Sigmoid colon (tissue), 7 donors: ENCODE measurements around the gene TMPO. TPM values are rescaled to one million over a fixed set of nuclear protein-coding genes. Genes with fewer than 3 reads are reported as not detected.

Experiments used
- DNase-seq: peaks from one replicate; pipeline ENCODE4 v3.0.0-alpha.2; 2019
- H3K27ac ChIP-seq, 4 donors: fragments of 200-600 bp; sonication (generic); one replicate each; pipeline ENCODE4 v1.5.1; 2016 to 2019; ENCODE audit warnings: mild to moderate bottlenecking in 1 of 4
- H3K27me3 ChIP-seq, 3 donors: fragments of 200-600 bp; sonication (generic); one replicate each; pipeline ENCODE4 v1.5.1; 2019; ENCODE audit warnings: mild to moderate bottlenecking in 1 of 3
- H3K36me3 ChIP-seq, 4 donors: fragments of 200-600 bp; sonication (generic); one replicate each; pipeline ENCODE4 v1.5.1; 2016 to 2019
- H3K4me1 ChIP-seq, 4 donors: fragments of 200-600 bp; sonication (generic); one replicate each; pipeline ENCODE4 v1.5.1; 2017 to 2019
- H3K4me3 ChIP-seq, 4 donors: fragments of 200-600 bp; sonication (generic); one replicate each; pipeline ENCODE4 v1.5.1; 2017 to 2019; ENCODE audit warnings: mild to moderate bottlenecking in 2 of 4, moderate library complexity in 1 of 4
- H3K9me3 ChIP-seq, 4 donors: fragments of 200-600 bp in 3 of 4; sonication (generic) in 3 of 4; one replicate each; pipeline versions ENCODE4 v1.5.1 to v1.6.1; 2013 to 2019
- CTCF ChIP-seq, 4 experiments: fragments of 450-650 bp in 3 of 4; fragments of 200-600 bp in 1 of 4; IDR thresholded peaks; one replicate each; pipeline ENCODE4 v1.5.1; 2016 to 2019; ENCODE audit warnings: antibody characterized with exemption in 4 of 4, mild to moderate bottlenecking in 3 of 4, moderate library complexity in 2 of 4
- EP300 ChIP-seq, 4 donors: sonication (generic); formaldehyde crosslinking; IDR thresholded peaks; one replicate each; pipeline ENCODE4 v1.6.1; 2017; ENCODE audit warnings: antibody characterized with exemption in 4 of 4
- POLR2A ChIP-seq, 2 donors: fragments of 450-650 bp; IDR thresholded peaks; one replicate each; pipeline ENCODE4 v1.6.1; 2016; ENCODE audit warnings: antibody characterized with exemption in 2 of 2, mild to moderate bottlenecking in 2 of 2, moderate library complexity in 2 of 2
- POLR2AphosphoS5 ChIP-seq, 4 donors: sonication (generic); formaldehyde crosslinking; IDR thresholded peaks; one replicate each; pipeline ENCODE4 v1.6.1; 2017; ENCODE audit warnings: antibody characterized with exemption in 4 of 4
- WGBS, 2 donors: extraction: QIAGEN DNeasy Blood & Tissue Kit; methylation state at CpG; one replicate each; pipeline ENCODE4 v1.1.7; 2013; 5-methylcytosine and 5-hydroxymethylcytosine counted together
- intact Hi-C: fragments of 100-400 bp; cut with DNase I; formaldehyde crosslinking; loops from one replicate; pipeline ENCODE4 v1.15.1; 2023
- polyA plus RNA-seq, 3 donors: library from polyadenylated mRNA; stranded (reverse); fragments of 200-250 nt; gene quantifications; one replicate each; pipeline ENCODE4 v1.2.3, GENCODE V29; 2013
- total RNA-seq, 4 donors: library from RNA; depleted of rRNA; stranded (reverse); fragments of >200 nt; gene quantifications; one replicate each; pipeline ENCODE4 v1.1.0, GENCODE V29; 2016
- donor health status: healthy with polysubstance abuse.
- donor health status: Bipolar disorder and iron deficiency.
- donor health status: healthy.

TMPO gene
- 10 to 100 TPM; 35.4 to 56.5 (median 48.5) TPM for total RNA-seq
- 10 to 100 TPM; 22.8 to 51.6 (median 25.7) TPM for polyA plus RNA-seq

GRCh38 chr12:98515287-98516110 lies at the start of gene TMPO:
TMPO (plus strand) TSS chr12:98515590; CDS start chr12:98515868, 278 bp downstream.
- TF ChIP-seq POLR2AphosphoS5 (IDR thresholded peaks at IDR 0.05) = peak; percentile 75 to 92 (median 92)
- no peak for TF ChIP-seq CTCF (IDR thresholded peaks at IDR 0.05)
- TF ChIP-seq POLR2A (IDR thresholded peaks at IDR 0.05) = peak; percentile 86 to 92
- no peak for TF ChIP-seq EP300 (IDR thresholded peaks at IDR 0.05)
- no peaks in the 10 kb centered on the region for H3K9me3 ChIP-seq
- H3K4me3 ChIP-seq = peak within 1 kb of the TSS; percentile 79 to 99 (median 84)
- H3K27me3 ChIP-seq = no peaks in the 10 kb centered on the region
- no peaks in the 10 kb centered on the region for H3K36me3 ChIP-seq
- WGBS, 2 donors = 0% methylated on average over 88 of the region's 88 CpGs
- peaks cover 0 to 39% (median 33%) of the 10 kb centered on the region in 4 donors for H3K4me1 ChIP-seq
- intact Hi-C loops = loop anchor here (1.0 to 5.0 kb wide), 4 partner anchors 24 to 127 kb away; partner anchors contain the start of genes IKBIP and SLC25A3
- peak; percentile 94 for DNase-seq
- peak within 1 kb of the TSS; percentile 92 to 97 (median 95) for H3K27ac ChIP-seq

- peak overlapping the region in 1 of 4 donors; percentile 20 for H3K27ac ChIP-seq
- H3K4me3 ChIP-seq = no peak overlapping the region
- WGBS, 2 donors = 85 to 92% methylated on average over 2 of the region's 2 CpGs
- no peak for DNase-seq
- intact Hi-C loops = no loop called here
- H3K27me3 ChIP-seq = no peaks in the 10 kb centered on the region
- H3K9me3 ChIP-seq = no peaks in the 10 kb centered on the region
- H3K4me1 ChIP-seq = peaks cover 0 to 14% (median 9%) of the 10 kb centered on the region in 4 donors
- no peaks in the 10 kb centered on the region for H3K36me3 ChIP-seq
- TF ChIP-seq POLR2A (IDR thresholded peaks at IDR 0.05) = no peak
- no peak for TF ChIP-seq POLR2AphosphoS5 (IDR thresholded peaks at IDR 0.05)
- no peak for TF ChIP-seq EP300 (IDR thresholded peaks at IDR 0.05)
- no peak for TF ChIP-seq CTCF (IDR thresholded peaks at IDR 0.05)
These were observed 49.3 kb upstream of the TMPO start for GRCh38 chr12:98465950-98466602.

GRCh38 chr12:98466640-98467400 lies 48.6 kb upstream of the TMPO start:
- intact Hi-C loops = no loop called here
- TF ChIP-seq POLR2A (IDR thresholded peaks at IDR 0.05) (no peak), POLR2AphosphoS5 (IDR thresholded peaks at IDR 0.05) (no peak), EP300 (IDR thresholded peaks at IDR 0.05) (no peak), CTCF (IDR thresholded peaks at IDR 0.05) (no peak)

GRCh38 chr12:98469109-98469508 lies 46.3 kb upstream of the TMPO start:
- H3K9me3 ChIP-seq = no peaks in the 10 kb centered on the region
- H3K36me3 ChIP-seq = no peaks in the 10 kb centered on the region
- intact Hi-C loops = no loop called here
- H3K27ac ChIP-seq = no peak overlapping the region
- 86 to 87% methylated on average over 2 of the region's 2 CpGs for WGBS, 2 donors
- no peak overlapping the region for H3K4me3 ChIP-seq
- DNase-seq = no peak
- TF ChIP-seq EP300 (IDR thresholded peaks at IDR 0.05) (no peak), POLR2AphosphoS5 (IDR thresholded peaks at IDR 0.05) (no peak), CTCF (IDR thresholded peaks at IDR 0.05) (no peak)
- H3K27me3 ChIP-seq = no peaks in the 10 kb centered on the region
- peaks cover 0 to 14% (median 9%) of the 10 kb centered on the region in 4 donors for H3K4me1 ChIP-seq

More at GRCh38 chr12:98466640-98467400, 48.6 kb upstream of the TMPO start:
- Histone ChIP-seq H3K27me3 (no peaks in the 10 kb centered on the region), H3K4me3 (no peak overlapping the region), H3K4me1 (peaks cover 0 to 14% (median 9%) of the 10 kb centered on the region in 4 donors), H3K36me3 (no peaks in the 10 kb centered on the region), H3K9me3 (no peaks in the 10 kb centered on the region), H3K27ac (no peak overlapping the region)
- no peak for DNase-seq
- WGBS, 2 donors = 84 to 85% methylated on average over 5 of the region's 5 CpGs
